SK-N-SH (cell line): ENCODE results near the gene CCDC30. TPM values are rescaled to one million over a fixed set of nuclear protein-coding genes. Genes with fewer than 3 reads are reported as not detected.

Source experiments
- CTCF ChIA-PET: fragments of 300-600, 350-600 bp; formaldehyde crosslinking; extraction: SDS; loops from one replicate; lab custom pipeline; 2021; lab: Yijun Ruan, JAX
- POLR2A ChIA-PET: fragments of 350-600 bp; sonication (Branson Sonifier 250); formaldehyde crosslinking; extraction: SDS; loops from one replicate; lab custom pipeline; 2020; ENCODE audit warnings: antibody characterized with exemption, inconsistent platforms; lab: Yijun Ruan, JAX
- DNase-seq: peaks from one replicate; pipeline ENCODE4 v3.0.0; 2012
- H2AFZ ChIP-seq: fragments of 200-600 bp; sonication (generic); 2 replicates; pipeline ENCODE4 v1.8.1; 2016; ENCODE audit warnings: antibody characterized with exemption, mild to moderate bottlenecking, low read depth
- H3F3A ChIP-seq: fragments of 200-600 bp; sonication (generic); replicated peaks from 2 replicates; pipeline ENCODE3; 2016; ENCODE audit warnings: antibody characterized with exemption, mild to moderate bottlenecking; ENCODE audit not compliant: insufficient read depth
- H3K27ac ChIP-seq, 2 experiments: fragments of 200-500 bp in 1 of 2; fragments of 200-600 bp in 1 of 2; sonication (Bioruptor generic) in 1 of 2; sonication (generic), shearing (Covaris generic) in 1 of 2; 2 replicates each; pipeline versions ENCODE4 v1.5.1 to v1.6.1; 2014 to 2016; ENCODE audit warnings: low read depth in 2 of 2, inconsistent platforms in 1 of 2, low read length in 1 of 2, mild to moderate bottlenecking in 1 of 2, mixed read lengths in 1 of 2
- H3K27me3 ChIP-seq: fragments of 200-600 bp; sonication (generic), shearing (Covaris generic); 2 replicates; pipeline ENCODE4 v1.6.1; 2016; ENCODE audit warnings: mixed run types; ENCODE audit not compliant: insufficient read depth
- H3K36me3 ChIP-seq, 2 experiments: fragments of 200-500 bp in 1 of 2; fragments of 200-600 bp in 1 of 2; sonication (Bioruptor generic) in 1 of 2; sonication (generic) in 1 of 2; replicated peaks in 1 of 2; 2 replicates each; pipeline versions ENCODE3 to v1.5.1; 2014 to 2016; ENCODE audit warnings: low read length in 1 of 2, mild to moderate bottlenecking in 1 of 2; ENCODE audit not compliant: insufficient read depth in 2 of 2, control insufficient read depth in 1 of 2
- H3K4me1 ChIP-seq, 2 experiments: fragments of 200-500 bp in 1 of 2; fragments of 200-600 bp in 1 of 2; sonication (Bioruptor generic) in 1 of 2; sonication (generic), shearing (Covaris generic) in 1 of 2; 2 replicates each; pipeline versions ENCODE4 v1.5.1 to v1.6.1; 2014 to 2016; ENCODE audit warnings: low read depth in 1 of 2, low read length in 1 of 2, mixed run types in 1 of 2; ENCODE audit not compliant: insufficient read depth in 2 of 2, control insufficient read depth in 1 of 2
- H3K4me2 ChIP-seq: fragments of 200-600 bp; sonication (generic), shearing (Covaris generic); 2 replicates; pipeline ENCODE4 v1.6.1; 2017; ENCODE audit warnings: mixed run types
- H3K4me3 ChIP-seq, 2 experiments: fragments of 200-500 bp in 1 of 2; fragments of 200-600 bp in 1 of 2; sonication (Bioruptor generic) in 1 of 2; sonication (generic), shearing (Covaris generic) in 1 of 2; 2 replicates each; pipeline versions ENCODE4 v1.5.1 to v1.8.1; 2014 to 2016; ENCODE audit warnings: low read depth in 2 of 2, inconsistent platforms in 1 of 2, low read length in 1 of 2, mild to moderate bottlenecking in 1 of 2, mixed read lengths in 1 of 2, moderate library complexity in 1 of 2
- H3K79me2 ChIP-seq: fragments of 200-600 bp; sonication (generic); 2 replicates; pipeline ENCODE4 v1.8.1; 2017; ENCODE audit warnings: mild to moderate bottlenecking; ENCODE audit not compliant: insufficient read depth
- H3K9ac ChIP-seq: fragments of 200-600 bp; sonication (generic); 2 replicates; pipeline ENCODE4 v1.6.1; 2017; ENCODE audit warnings: mixed run types
- H3K9me2 ChIP-seq: fragments of 200-600 bp; sonication (generic); 2 replicates; pipeline ENCODE4 v1.6.1; 2017; ENCODE audit warnings: mixed run types
- H3K9me3 ChIP-seq: fragments of 200-600 bp; sonication (generic); 2 replicates; pipeline ENCODE4 v1.6.1; 2017; ENCODE audit warnings: mixed run types, mild to moderate bottlenecking, moderate library complexity
- H4K20me1 ChIP-seq: fragments of 200-600 bp; sonication (generic); 2 replicates; pipeline ENCODE4 v1.6.1; 2017; ENCODE audit warnings: mild to moderate bottlenecking, mixed run types; ENCODE audit not compliant: insufficient read depth
- FOSL2 ChIP-seq: IDR thresholded peaks from 2 replicates; pipeline ENCODE4 v1.4.0; 2012; ENCODE audit warnings: low read depth, mild to moderate bottlenecking, moderate library complexity, borderline replicate concordance
- FOXJ3 ChIP-seq: sonication (generic); formaldehyde crosslinking; IDR thresholded peaks from 2 replicates; pipeline ENCODE4 v1.5.1; 2020; ENCODE audit warnings: mild to moderate bottlenecking, missing genetic modification reagents
- GABPA ChIP-seq: IDR thresholded peaks from 2 replicates; pipeline ENCODE4 v1.4.0; 2012; ENCODE audit warnings: low read depth, mild to moderate bottlenecking
- JUND ChIP-seq: IDR thresholded peaks from 2 replicates; pipeline ENCODE4 v1.4.0; 2012
- MEF2A ChIP-seq: IDR thresholded peaks from 2 replicates; pipeline ENCODE4 v1.4.0; 2012; ENCODE audit warnings: low read depth, borderline replicate concordance
- MXI1 ChIP-seq: IDR thresholded peaks from 2 replicates; pipeline ENCODE4 v1.6.1; 2012; ENCODE audit warnings: mild to moderate bottlenecking, low read depth, low read length, improper control_type of control experiment
- NFIC ChIP-seq: IDR thresholded peaks from 2 replicates; pipeline ENCODE4 v1.4.0; 2012; ENCODE audit warnings: borderline replicate concordance
- RCOR1 ChIP-seq: fragments of 150-350 bp; IDR thresholded peaks from 2 replicates; pipeline ENCODE4 v1.6.1; 2017; ENCODE audit warnings: antibody characterized with exemption, low read length
- SMC3 ChIP-seq: IDR thresholded peaks from 2 replicates; pipeline ENCODE4 v1.6.1; 2012; ENCODE audit warnings: low read depth, low read length, improper control_type of control experiment
- TAF1 ChIP-seq: IDR thresholded peaks from 2 replicates; pipeline ENCODE4 v1.6.1; 2012; ENCODE audit warnings: low read depth, mild to moderate bottlenecking, low read length, moderate library complexity, borderline replicate concordance
- WGBS: methylation state at CpG from one replicate; pipeline ENCODE4 v1.1.6; 2017; ENCODE audit warnings: low lambda C conversion rate; 5-methylcytosine and 5-hydroxymethylcytosine counted together
- polyA plus RNA-seq, 3 experiments: library from polyadenylated mRNA; depleted of rRNA; stranded (reverse); fragments of >200 nt; gene quantifications; 2 replicates each; pipeline ENCODE4 v1.2.3, GENCODE V29; 2012
- TF ChIP-seq, protein P1 (sequence below): IDR thresholded peaks from 2 replicates; pipeline ENCODE4 v1.6.1; 2012; ENCODE audit warnings: mild to moderate bottlenecking, low read depth, low read length, moderate library complexity
- TF ChIP-seq, protein P2 (sequence below): IDR thresholded peaks from 2 replicates; pipeline ENCODE4 v1.4.0; 2012; ENCODE audit warnings: low read depth, borderline replicate concordance
- TF ChIP-seq, protein P3 (sequence below): IDR thresholded peaks from 2 replicates; pipeline ENCODE4 v1.4.0; 2012; ENCODE audit warnings: low read depth

The CCDC30 gene
- polyA plus RNA-seq, 1 of the 3 experiments (the other 2 are of a cell fraction), result 0.94 TPM

DNA sequence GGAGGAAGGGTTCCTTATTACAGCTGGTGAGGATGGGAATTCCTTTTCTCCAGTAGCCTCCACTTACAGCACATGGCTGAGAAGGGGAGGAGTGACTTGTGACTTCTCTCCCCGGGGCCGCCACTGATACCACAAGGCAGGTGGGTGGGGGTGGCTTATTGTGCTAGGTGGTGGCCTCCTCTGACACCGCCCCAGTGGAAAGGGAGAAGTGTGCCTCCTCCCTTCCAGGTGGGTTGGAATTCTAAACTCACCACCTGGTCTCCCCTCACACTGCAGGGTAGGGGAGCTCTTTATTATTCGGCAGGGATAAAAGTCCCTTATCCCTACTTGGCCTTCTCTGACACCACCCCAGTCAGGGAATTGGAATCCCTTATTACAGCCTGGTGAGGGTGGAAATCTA lies 89.5 kb downstream of the CCDC30 start:
- H3K79me2 ChIP-seq, result no peaks in the 10 kb centered on the region
- H3K9me2 ChIP-seq, result no peaks in the 10 kb centered on the region
- no peaks in the 10 kb centered on the region for H3K9me3 ChIP-seq
- no peaks in the 10 kb centered on the region for H3K4me1 ChIP-seq
- H3K9ac ChIP-seq, result no peak overlapping the region
- H3K4me3 ChIP-seq, result no peak overlapping the region
- DNase-seq, result no peak
- no peak overlapping the region for H3K4me2 ChIP-seq
- no peaks in the 10 kb centered on the region for H4K20me1 ChIP-seq
- 81% methylated on average over 3 of the region's 4 CpGs for WGBS
- H3F3A ChIP-seq, result no peaks in the 10 kb centered on the region
- H2AFZ ChIP-seq, result no peak overlapping the region
- no peak for TF ChIP-seq FOSL2
- TF ChIP-seq MEF2A, result no peak
- no peak for TF ChIP-seq NFIC
- no peak for TF ChIP-seq RCOR1
- TF ChIP-seq MXI1, result no peak
- TF ChIP-seq JUND, result no peak
- TF ChIP-seq, protein P1, sequence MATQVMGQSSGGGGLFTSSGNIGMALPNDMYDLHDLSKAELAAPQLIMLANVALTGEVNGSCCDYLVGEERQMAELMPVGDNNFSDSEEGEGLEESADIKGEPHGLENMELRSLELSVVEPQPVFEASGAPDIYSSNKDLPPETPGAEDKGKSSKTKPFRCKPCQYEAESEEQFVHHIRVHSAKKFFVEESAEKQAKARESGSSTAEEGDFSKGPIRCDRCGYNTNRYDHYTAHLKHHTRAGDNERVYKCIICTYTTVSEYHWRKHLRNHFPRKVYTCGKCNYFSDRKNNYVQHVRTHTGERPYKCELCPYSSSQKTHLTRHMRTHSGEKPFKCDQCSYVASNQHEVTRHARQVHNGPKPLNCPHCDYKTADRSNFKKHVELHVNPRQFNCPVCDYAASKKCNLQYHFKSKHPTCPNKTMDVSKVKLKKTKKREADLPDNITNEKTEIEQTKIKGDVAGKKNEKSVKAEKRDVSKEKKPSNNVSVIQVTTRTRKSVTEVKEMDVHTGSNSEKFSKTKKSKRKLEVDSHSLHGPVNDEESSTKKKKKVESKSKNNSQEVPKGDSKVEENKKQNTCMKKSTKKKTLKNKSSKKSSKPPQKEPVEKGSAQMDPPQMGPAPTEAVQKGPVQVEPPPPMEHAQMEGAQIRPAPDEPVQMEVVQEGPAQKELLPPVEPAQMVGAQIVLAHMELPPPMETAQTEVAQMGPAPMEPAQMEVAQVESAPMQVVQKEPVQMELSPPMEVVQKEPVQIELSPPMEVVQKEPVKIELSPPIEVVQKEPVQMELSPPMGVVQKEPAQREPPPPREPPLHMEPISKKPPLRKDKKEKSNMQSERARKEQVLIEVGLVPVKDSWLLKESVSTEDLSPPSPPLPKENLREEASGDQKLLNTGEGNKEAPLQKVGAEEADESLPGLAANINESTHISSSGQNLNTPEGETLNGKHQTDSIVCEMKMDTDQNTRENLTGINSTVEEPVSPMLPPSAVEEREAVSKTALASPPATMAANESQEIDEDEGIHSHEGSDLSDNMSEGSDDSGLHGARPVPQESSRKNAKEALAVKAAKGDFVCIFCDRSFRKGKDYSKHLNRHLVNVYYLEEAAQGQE, result no peak
- TF ChIP-seq, protein P2, sequence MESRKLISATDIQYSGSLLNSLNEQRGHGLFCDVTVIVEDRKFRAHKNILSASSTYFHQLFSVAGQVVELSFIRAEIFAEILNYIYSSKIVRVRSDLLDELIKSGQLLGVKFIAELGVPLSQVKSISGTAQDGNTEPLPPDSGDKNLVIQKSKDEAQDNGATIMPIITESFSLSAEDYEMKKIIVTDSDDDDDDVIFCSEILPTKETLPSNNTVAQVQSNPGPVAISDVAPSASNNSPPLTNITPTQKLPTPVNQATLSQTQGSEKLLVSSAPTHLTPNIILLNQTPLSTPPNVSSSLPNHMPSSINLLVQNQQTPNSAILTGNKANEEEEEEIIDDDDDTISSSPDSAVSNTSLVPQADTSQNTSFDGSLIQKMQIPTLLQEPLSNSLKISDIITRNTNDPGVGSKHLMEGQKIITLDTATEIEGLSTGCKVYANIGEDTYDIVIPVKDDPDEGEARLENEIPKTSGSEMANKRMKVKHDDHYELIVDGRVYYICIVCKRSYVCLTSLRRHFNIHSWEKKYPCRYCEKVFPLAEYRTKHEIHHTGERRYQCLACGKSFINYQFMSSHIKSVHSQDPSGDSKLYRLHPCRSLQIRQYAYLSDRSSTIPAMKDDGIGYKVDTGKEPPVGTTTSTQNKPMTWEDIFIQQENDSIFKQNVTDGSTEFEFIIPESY, result no peak
- no peak for TF ChIP-seq GABPA
- TF ChIP-seq, protein P3, sequence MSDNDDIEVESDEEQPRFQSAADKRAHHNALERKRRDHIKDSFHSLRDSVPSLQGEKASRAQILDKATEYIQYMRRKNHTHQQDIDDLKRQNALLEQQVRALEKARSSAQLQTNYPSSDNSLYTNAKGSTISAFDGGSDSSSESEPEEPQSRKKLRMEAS, result no peak
- no peak for TF ChIP-seq SMC3
- TF ChIP-seq TAF1, result no peak
- no peak for TF ChIP-seq FOXJ3
- TF ChIP-seq, all 33 proteins: peak for 0
- POLR2A ChIA-PET, result no interaction called here
- Histone ChIP-seq H3K36me3 (no peaks in the 10 kb centered on the region), H3K27me3 (no peaks in the 10 kb centered on the region), H3K27ac (no peak overlapping the region)
- CTCF ChIA-PET, result no interaction called here
